Testis (tissue), 2 donors: Measurements from ENCODE around the gene CCDC92B.

Experiments used
- POLR2A ChIP-seq: fragments of 450-650 bp; IDR thresholded peaks from one replicate; pipeline ENCODE4 v1.6.1; 2017; ENCODE audit warnings: antibody characterized with exemption, mild to moderate bottlenecking, moderate library complexity
- TF ChIP-seq, protein P1 (sequence below), 3 experiments: fragments of 450-650 bp in 2 of 3; fragments of 200-600 bp in 1 of 3; sonication (generic) in 1 of 3; IDR thresholded peaks; one replicate each; pipeline ENCODE4 v1.5.1; 2016 to 2019; ENCODE audit warnings: antibody characterized with exemption in 3 of 3, mild to moderate bottlenecking in 2 of 3, moderate library complexity in 1 of 3

DNA sequence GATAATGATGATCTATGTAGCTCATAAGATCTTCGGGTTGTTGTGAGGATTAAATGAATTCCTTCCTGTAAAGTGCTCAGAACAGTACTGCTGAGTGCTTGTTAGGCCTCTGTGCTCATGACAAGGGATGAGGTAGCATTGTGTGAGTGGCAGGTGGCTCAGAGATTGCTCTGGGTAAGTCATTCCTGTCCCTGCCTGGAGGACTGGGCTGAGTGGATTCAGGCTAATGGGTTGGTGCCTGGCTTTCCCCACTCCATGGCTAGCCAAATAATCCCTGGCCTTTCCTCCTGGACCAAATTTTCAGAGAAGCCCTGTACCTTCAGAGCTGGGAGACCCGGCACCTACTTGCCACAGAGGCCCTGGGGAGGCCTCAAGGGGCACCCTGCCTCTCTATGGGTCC lies 1.3 kb upstream of the CCDC92B start:
- TF ChIP-seq, protein P1, sequence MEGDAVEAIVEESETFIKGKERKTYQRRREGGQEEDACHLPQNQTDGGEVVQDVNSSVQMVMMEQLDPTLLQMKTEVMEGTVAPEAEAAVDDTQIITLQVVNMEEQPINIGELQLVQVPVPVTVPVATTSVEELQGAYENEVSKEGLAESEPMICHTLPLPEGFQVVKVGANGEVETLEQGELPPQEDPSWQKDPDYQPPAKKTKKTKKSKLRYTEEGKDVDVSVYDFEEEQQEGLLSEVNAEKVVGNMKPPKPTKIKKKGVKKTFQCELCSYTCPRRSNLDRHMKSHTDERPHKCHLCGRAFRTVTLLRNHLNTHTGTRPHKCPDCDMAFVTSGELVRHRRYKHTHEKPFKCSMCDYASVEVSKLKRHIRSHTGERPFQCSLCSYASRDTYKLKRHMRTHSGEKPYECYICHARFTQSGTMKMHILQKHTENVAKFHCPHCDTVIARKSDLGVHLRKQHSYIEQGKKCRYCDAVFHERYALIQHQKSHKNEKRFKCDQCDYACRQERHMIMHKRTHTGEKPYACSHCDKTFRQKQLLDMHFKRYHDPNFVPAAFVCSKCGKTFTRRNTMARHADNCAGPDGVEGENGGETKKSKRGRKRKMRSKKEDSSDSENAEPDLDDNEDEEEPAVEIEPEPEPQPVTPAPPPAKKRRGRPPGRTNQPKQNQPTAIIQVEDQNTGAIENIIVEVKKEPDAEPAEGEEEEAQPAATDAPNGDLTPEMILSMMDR (IDR thresholded peaks at IDR 0.05) = no peak
- TF ChIP-seq POLR2A = no peak
